ENCODE measurements around the gene CACNA1C.
A peak's percentile ranks its signal among the peaks of the same experiment; 100 is the strongest.

The CACNA1C gene

DNA sequence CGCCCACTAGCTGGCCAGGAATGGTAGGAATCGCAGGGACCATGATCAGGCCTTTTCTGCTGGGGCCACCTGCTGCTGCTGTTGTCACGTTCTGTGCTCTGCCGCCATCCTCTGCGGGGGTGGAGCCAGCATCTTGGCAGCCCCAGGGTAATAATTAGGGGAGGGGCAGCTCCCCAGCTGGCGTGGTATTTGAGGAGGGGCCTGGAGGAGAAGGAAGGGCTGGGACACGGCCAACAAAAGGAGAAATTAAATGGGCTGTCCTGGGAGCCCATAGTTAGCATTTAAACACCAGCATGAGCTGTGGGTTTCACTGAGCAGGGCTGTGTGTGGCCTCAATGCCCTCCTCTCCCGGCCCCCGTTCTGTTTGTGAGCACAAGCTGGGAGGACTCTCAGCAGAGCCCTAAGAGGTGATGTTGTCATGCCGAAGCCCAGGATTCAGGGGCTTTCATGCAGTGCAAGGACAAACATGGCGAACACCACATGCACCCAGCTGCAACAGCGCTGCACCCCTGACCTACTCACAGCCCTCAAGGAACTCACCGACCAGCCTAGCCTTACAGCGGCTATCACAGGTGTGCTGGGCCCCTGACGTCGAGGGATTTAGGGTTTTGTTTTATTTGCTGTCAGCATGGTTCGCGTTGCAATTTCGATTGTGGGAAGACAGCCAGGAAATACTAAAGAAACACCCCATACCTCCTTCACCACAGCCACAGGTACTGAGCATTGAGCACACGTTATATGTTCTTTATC lies 324.3 kb downstream of the CACNA1C start:
- DNase-seq = peak; percentile 67

DNA sequence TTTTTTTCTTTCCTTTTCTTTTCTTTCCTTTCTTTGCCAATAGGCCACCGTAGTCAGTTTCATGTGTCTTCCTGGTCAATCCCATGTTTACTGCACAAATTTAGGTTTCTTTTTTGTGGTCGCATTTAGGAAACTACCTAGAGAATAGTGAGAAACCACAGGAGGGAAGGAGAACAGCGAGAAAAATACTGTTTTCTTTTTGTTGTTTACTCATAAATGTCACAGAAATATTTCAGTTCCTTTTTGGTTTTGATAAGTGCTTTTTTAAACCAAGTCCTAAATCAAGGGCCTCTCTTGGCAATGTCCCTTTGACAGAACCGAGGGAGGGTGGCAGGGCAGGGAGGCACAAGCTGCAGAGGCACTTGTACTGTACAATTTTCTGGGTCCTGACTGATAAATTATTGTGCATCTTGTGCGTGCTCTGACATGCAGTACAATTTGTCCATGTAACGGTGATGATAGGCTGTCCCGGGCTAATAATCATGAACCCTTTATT lies 326.1 kb downstream of the CACNA1C start:
- no peak for DNase-seq

DNA sequence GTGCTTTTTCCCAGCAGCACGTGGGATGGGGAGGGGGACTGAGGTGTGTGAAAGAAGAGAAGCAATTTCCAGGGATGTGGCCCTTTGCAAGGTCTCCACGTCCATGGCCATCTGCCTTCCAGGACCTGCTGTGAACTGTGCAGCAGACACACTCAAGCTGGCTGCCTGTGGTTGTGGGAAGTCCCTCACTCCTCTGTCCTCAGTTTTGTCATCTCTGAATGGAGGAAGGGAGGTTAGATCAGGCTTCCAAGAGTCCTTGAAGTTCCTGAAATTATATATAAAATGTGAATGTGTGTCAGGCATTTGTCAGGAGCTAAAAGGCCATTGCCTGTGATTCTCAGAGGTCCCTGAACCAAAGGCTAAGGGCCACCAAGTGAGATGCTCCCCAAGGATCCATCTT lies 328.2 kb downstream of the CACNA1C start:
- DNase-seq = no peak

DNA sequence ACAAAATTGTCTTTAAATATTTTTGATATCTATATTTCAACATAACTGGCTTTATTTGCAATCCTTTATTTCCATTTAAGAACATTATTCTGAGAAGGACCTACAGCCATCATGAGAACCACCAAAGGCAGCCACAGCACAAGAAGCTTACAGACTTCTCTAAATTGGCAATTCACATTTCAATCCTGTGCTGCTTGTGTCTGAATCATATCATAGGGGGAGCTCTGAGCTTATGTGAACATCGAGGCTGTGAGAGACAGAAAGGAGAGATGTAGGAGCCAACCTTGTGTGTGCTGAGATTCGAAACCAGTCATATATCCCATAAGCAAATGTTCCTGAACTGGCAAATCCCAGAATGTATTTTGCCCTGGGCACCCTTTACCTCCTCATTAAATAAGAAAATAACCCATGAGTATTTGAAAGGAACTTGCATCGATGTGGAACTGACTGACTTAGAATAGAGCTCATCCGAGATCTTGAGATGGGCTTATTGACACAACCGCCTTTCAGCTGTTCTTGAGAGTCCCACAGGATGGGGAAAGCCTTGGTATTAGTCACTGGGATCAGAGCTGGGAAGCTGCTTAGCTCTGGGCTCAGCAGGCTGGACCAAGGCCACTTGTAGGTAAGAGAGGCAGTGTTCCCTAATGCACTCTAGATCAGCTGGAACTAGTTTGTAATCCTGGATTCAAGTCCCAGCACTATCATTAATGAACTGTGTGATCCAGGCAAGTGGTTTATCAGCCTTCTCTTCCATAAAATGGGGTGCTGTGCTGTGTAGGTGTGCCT lies 329.8 kb downstream of the CACNA1C start:
- DNase-seq = no peak

DNA sequence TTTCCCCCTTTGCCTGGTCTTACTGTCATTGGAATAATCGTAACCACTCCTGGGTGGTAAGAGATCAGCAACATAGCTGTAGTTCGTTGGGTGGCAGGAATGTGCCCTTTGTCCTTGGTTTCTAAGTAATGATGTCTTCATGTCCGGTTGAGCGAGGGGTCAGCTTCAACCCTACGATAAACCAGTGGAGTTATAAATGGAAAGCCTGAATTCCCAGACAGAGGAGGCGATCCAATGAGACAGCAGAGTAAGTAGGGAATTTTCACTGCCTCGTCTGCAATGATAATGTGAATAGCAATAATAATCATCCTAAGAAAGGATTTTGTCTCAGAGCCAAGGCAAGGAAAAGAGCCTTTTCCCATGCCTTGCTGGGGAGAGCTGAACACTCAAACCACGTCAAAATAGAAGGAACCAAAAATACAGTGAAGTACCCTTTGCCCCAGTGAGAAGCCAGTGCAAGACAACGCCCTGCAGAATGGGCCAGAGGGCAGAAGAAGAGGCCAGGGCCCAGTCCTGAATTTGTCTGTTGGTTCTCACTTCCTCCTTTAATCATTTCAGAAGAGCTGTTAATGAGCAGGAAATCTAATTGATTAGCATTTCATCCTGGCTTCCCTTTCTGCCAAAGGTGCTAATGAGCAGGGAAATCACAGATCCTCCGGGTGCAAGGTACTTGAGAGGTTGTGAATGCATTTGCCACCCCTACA lies 330.7 kb downstream of the CACNA1C start:
- no peak for DNase-seq

DNA sequence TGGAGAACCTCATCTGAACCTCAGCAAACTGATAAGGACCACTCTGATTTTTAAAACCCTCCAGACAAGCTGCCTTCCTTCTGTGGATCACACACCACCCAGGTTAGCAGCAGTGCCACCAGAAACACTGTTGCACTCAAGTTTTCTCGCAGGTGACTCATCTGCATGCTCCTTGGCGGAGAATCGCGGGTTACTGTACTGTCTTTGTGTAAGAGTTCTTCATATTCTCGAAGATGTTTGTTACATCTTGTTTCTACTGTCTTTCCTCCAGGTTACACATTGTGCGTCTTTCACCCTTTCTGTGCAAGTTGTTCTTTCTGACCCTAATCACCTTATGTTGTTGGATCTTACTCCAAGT lies 331.2 kb downstream of the CACNA1C start:
- DNase-seq = no peak

DNA sequence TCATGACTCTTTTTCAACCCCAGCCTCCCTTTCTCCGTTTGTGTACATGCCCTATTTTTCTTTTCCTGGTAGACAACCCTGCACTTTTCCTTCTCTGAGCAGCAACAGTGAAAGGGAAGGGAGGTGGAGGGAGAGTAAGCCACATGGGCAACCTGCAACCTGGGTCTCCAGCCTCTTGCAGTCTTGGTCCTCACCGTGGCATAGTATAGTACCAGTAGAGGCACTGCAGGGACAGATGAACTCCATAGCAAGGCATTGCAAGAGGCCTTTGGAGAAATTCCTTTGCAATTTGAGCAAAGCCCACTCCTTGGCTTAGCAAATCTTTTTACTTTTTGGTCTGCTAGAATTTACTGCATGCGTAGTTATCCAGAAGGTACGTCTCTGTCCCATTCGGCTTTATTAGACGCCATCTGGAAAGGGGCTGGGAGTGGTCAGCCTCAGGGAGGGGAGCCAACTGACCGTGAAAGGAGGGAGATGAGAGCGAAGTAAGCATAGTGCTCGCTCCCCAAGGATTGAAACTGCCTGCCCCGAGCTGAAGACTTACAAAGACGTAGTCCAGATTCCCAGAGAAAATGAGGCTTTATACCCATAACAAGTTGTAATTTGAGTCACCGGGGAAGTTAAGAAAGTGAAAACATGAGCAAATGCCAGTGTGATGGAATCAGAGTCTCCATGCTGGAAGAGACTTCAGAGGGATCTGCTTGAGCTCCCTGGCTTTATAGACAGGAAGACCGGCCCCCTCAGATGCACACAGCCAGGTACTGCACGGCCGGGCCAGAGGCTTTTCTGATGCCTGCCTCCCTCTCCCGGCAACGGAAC lies 332.0 kb downstream of the CACNA1C start:
- no peak for DNase-seq

DNA sequence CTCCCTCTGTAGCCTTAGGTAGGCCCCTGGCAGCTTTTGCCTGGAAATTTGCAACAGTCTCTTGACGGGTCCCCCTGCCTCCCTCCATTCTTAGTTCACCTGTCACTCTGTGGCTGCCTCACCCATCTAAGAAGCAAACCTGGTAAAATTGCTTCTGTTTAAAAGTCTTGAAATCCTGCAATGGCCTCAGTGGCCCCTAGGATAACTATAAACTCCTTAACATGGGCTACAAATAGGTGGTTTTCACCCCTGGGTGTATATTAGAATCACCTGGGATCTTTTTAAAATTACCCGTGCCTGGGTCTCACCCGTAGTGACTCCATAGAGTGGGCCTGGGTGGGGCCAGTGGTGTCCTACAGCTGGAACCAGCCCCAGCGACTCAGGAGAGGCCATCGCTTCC lies 332.7 kb downstream of the CACNA1C start:
- DNase-seq = no peak

DNA sequence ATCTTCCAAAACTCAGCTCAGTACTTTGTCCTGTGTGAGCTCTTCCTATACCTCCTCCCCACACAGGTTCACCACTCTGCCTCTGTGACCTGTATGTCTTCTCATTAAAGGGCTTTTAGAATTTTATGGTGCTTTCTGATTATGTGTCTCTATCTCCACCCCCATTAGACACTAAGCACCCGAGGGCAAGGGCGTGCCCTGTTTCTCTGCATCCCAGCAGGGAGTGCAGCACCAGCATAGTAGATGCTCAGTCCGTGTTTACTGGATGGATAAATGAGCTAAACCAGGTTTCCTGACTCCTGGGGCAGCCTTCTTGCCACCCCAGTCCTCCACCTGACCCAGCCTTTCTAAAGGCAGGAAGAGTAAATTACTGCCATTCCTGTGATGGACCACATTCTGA lies 333.8 kb downstream of the CACNA1C start:
- no peak for DNase-seq

DNA sequence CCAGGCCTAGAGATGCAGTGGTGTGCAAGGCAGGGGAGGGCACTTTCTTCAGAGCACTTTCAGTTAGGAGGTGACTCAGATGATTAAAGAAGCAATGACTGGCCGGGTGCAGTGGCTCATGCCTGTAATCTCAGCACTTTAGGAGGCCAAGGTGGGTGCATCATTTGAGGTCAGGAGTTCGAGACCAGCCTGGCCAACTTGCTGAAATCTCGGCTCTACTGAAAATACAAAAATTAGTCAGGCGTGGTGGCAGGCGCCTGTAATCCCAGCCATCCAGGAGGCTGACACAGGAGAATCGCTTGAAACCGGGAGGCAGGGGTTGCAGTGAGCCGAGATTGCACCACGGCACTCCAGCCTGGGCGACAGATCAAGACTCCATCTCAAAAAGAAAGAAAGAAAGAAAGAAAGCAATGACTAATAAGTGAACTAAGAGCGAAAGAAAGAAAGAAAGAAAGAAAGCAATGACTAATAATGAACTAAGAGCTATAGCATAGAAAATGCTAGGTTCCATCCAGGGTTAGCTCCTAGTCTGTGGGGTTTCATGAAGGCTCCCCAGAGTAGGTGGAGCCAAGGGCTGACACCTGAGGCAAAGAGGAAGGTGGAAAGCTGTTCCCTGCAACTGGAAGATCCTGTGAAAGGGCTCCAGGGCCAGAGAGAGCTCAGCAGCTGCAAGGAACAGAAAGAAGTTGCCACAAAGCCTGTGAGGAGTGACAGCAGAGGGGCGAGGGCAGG lies 334.5 kb downstream of the CACNA1C start:
- no peak for DNase-seq

DNA sequence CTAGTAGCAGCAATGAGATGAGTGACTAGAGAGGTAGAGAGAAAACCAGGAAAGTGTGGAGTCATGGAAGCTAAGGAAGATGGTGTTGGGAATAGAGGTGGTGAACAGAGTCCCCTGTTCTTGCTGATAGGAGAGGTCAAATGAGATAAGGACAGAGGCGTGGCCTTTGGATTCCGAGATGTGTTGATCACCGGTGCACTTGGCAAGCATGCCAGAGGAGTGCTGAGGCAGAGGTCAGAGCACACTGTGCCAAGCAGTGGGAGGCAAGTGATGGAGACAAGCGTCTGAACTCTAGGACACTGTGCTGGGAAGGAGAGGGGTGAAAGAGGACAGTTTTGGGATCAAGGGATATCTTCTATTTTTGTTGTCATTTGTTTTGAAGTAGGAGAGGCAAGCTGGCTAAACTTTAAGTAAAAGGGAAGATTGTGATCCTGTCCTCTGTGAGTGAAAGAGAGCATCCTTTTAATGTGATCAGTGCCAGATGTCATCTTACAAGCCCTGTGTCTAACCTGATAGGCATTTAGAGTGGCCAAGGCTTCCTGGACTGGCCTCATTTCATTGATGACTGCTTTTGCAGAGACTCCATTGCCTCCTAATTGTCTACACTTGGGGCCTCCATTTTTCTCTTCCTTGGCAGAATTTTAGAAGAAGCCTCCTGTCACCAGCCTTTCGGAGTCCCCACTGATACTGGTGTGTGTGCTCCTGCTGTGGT lies 336.4 kb downstream of the CACNA1C start:
- DNase-seq = no peak

DNA sequence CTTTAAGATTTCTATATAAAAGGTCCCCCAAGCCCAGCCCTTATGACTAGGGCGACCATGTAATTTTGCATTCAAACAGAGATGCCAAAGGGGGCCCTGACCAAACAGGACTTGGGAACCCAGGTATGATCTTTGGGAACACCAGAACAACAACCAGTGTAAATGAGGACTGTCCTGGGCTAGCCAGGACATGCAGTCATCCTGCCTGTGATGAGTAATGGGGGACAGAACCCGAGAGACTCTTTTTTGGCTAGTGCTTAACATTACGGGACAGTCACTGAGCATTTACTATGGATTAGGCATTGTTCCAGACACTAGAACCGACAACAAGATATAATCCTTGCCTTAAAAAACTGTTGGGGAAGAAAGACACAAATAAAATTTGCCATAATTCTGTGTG lies 337.3 kb downstream of the CACNA1C start:
- no peak for DNase-seq

DNA sequence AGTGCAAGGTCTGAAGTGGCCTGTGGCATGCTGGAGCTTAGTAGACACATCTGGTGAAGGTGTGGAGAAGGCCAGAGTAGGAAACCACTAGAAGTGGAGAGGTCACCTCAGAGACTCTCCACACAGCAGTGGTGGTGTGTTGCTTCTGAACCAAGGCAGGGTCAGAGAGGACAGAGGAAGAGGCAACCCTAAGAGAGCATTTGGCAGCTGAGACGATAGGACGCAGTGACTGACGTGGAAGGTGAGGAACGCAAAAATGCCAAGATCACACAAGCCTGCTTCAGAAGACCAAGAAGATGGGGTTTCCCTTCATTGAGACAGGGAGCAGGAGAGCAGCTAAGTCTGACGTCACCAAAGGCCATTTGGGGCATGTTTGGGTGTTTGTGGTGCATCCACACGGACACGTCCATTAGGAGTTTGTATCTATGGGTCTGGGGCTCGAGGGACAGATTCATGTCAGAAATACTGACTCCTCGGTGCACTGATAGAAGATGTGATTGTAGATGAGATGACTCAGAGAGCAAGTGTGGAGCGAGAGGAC lies 338.1 kb downstream of the CACNA1C start:
- DNase-seq = no peak

DNA sequence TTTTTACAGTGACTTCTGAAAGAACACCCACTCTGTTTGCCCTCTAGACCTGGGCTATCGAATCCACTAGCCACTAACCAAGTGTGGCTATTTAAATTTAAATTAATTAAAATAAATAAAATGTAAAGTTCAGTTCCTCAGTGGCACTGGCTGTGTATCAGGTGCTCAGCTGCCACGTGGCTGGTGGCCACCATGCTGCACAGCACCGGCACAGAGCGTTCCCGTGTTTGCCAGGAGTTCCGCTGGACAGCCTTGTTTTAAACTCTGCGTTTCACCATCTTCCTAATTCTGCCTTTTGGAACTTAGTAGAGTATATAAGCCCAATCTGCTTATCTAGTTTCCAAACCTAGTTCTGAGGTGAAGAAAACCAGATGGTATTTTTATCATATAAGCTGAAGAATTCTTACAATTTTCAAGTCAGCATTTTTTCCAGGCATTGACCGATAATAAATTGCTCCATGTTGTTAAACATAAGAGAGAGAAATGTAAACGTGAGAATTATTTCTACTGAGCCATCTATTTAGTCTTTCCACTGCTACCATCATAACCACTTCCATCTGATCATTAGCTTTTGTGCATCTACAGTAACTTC lies 339.0 kb downstream of the CACNA1C start:
- DNase-seq = no peak

DNA sequence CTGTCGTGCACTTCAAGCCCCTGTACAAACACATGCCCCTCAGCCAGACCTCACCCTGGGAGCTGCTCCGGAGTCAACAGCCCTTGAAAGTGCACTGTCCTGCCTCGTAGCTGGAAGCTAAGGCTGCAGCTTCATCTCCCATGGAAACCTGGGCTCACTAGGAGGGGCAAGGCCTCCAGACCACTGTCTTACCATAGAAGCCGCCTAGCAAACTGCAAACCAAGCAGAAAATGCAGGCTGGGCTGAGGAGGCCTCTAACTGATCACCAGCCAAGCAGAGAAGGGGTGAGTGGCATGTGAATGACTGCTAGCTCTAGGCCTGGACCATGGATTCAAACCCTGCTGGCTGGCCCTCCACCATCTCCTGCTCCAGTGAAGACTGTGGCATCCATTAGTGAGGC lies 340.2 kb downstream of the CACNA1C start:
- DNase-seq = no peak

DNA sequence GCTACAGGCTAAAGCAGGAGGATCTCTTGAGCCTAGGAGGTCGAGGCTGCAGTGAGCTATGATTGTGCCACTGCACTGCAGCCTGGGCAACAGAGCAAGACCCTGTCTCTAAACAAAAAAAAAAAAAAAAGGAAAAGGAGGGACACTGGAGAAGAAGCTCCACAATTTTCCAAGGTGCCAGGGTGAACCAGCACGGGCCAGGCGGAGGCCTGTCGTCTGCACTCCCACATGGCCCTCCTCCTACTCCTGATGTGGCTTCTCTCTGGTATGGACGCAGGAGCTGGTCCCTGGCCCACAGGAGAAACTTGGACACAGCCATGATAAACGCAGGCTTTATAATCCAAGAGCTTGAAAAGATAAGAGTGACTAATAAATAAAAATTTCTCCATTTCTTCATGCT lies 341.2 kb downstream of the CACNA1C start:
- no peak for DNase-seq

DNA sequence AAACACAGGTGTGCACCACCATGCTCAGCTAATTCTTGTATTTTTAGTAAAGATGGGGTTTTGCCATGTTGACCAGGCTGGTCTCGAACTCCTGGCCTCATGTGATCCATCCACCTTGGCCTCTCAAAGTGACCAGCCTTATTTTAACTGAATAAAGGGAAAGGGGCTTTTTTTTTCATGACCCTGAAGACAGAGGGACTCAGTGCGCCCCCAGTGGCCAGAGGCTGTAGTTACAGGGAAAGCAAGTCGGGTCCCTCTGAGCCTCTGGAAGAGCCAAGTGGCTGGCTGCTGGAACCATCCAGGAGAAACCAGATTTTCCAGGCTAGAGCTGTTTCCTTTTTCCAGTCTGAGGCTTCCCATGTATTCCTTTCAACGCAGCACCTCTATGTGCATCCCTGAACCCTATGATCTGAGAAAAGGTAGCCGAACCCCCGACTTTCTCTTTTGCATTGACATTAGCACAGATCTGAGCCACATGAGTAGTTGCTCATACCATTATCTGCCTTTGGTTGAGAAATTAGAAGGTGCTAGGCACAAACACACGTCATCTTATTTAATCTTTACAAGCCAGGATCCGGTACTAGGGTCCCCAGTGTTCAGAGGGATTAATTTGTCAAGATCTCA lies 342.7 kb downstream of the CACNA1C start:
- DNase-seq = no peak

DNA sequence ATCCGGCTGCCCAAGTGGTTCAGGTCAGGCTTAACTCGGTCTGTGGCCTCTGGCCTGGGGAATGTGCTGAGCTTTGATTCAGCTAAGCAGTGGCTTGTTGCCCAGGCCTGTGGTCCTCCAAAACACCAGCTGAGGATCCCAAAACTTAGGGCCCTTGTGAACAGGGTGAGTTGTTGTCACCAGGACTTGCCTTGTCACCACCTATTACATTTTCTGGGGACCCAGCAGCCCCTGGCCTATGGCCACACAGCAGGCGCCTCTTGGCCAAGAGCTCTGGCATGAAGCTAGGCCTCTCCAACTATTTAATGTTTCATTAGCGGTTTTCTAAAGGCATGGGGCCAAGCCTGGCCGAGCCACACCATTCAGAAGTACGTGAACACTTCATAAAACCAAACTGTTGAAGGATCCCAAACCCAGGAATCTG lies 343.7 kb downstream of the CACNA1C start:
- no peak for DNase-seq

DNA sequence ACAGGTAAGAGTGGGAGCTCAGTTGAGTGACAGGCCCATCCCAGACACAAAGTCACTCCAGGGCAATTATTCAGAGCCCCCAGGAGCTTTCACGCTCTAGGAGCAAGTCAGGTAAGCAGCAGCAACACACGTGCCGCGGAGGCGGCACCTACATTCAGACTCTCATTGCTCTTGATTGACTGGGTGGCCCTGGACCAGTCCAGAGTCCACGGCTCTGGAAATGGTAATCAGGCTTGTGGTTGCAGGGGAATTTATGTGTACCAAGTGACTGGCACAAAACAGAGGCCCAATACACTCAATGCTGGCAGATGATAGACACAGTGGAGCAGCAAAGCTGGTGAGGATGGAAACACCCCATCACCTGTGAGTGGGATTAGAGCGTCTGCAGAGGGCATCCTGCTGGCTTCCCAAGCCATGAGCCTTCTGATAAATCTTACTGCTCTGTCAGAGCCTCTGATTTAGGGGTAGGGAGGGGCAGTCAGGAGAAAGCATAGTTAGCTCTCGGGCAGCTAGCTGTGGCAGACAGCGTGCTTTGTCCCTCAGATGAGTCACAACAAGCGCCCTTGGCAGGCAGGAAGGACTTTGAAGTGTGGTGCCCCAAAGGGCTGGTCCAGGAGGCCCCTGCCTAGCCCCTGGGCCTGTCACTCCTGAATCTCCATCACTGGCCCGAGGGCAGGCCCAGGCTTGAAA lies 344.7 kb downstream of the CACNA1C start:
- no peak for DNase-seq

DNA sequence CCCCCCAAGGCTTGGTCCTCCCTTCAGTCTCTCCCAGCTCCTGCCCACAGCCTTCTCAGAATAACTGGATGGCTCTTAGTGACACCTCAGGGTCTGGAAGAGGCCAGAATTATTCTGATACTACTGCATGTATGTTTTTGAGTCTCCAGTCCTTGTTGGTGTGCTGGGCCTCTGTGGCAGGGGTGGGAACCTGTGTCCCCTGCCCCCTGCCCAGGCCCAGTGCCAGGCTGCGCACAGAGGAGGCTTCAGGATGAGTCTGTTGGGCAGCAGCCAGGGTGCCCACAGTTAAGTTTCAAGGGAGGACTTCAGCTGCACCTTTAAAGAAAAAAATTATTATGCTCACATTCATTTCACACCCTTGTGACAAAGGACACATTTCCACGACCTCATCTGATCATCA lies 348.3 kb downstream of the CACNA1C start:
- DNase-seq = no peak

Data from DMS153 (cell line).